H1 (cell line): ENCODE results near the gene RGS2. TPM values are rescaled to one million over a fixed set of nuclear protein-coding genes. Genes with fewer than 3 reads are reported as not detected.

Experiments
- CTCF ChIA-PET: fragments of 300-600 bp; sonication (Branson Sonifier 250); formaldehyde crosslinking; loops from one replicate; lab custom pipeline; 2021; ENCODE audit not compliant: partially characterized antibody; lab: Charles Lee
- POLR2A ChIA-PET: fragments of 300-600 bp; sonication (Branson Sonifier 250); formaldehyde crosslinking; loops from one replicate; lab custom pipeline; 2021; ENCODE audit warnings: inconsistent platforms; ENCODE audit not compliant: partially characterized antibody; lab: Charles Lee
- DNase-seq, 2 experiments: peaks; one replicate each; pipeline versions ENCODE4 v3.0.0 to v3.0.0-alpha.2; 2010 to 2022; ENCODE audit warnings: low spot score in 2 of 2, low read depth in 1 of 2, mixed read lengths in 1 of 2
- FAIRE-seq: peaks from 2 replicates; lab custom pipeline; 2011; peaks lifted over from hg19 to GRCh38; lab: Jason Lieb, UNC
- H2AFZ ChIP-seq: 2 replicates; pipeline ENCODE4 v1.8.1; 2012; ENCODE audit warnings: low read length, inconsistent platforms
- H2AK5ac ChIP-seq: 2 replicates; pipeline ENCODE4 v1.6.1; 2013; ENCODE audit warnings: low read depth, low read length
- H2BK120ac ChIP-seq: replicated peaks from 2 replicates; pipeline ENCODE3; 2013; ENCODE audit warnings: low read depth, low read length, inconsistent platforms
- H2BK12ac ChIP-seq: 2 replicates; pipeline ENCODE4 v1.6.1; 2013; ENCODE audit warnings: low read depth, low read length
- H2BK15ac ChIP-seq: 2 replicates; pipeline ENCODE4 v1.6.1; 2013; ENCODE audit warnings: low read length
- H2BK20ac ChIP-seq: 2 replicates; pipeline ENCODE4 v1.6.1; 2013; ENCODE audit warnings: low read length
- H2BK5ac ChIP-seq: 2 replicates; pipeline ENCODE4 v1.6.1; 2013; ENCODE audit warnings: low read depth, low read length
- H3K14ac ChIP-seq: 2 replicates; pipeline ENCODE4 v1.6.1; 2013; ENCODE audit warnings: inconsistent platforms; ENCODE audit not compliant: insufficient read length
- H3K18ac ChIP-seq: 2 replicates; pipeline ENCODE4 v1.6.1; 2013; ENCODE audit warnings: low read length; ENCODE audit errors: extremely low read depth
- H3K23ac ChIP-seq: 2 replicates; pipeline ENCODE4 v1.6.1; 2013; ENCODE audit warnings: inconsistent platforms; ENCODE audit not compliant: insufficient read length
- H3K23me2 ChIP-seq: 2 replicates; pipeline ENCODE4 v1.6.1; 2013; ENCODE audit warnings: low read depth, low read length
- H3K27ac ChIP-seq: 2 replicates; pipeline ENCODE4 v1.6.1; 2011; ENCODE audit warnings: low read depth, low read length, inconsistent platforms
- H3K27me3 ChIP-seq, 4 experiments: replicated peaks in 1 of 4; 1 replicate in 1 of 4; 2 replicates in 3 of 4; pipeline versions ENCODE4 v1.6.1 to v1.8.1; 2011 to 2013; ENCODE audit warnings: low read length in 3 of 4, mild to moderate bottlenecking in 3 of 4, inconsistent platforms in 2 of 4, mixed read lengths in 2 of 4, moderate library complexity in 1 of 4; ENCODE audit not compliant: control insufficient read depth in 3 of 4, insufficient read depth in 3 of 4; ENCODE audit errors: extremely low read depth in 1 of 4
- H3K36me3 ChIP-seq, 4 experiments: 2 replicates each; pipeline versions ENCODE4 v1.6.1 to v1.8.1; 2011 to 2013; ENCODE audit warnings: mild to moderate bottlenecking in 4 of 4, low read length in 3 of 4, moderate library complexity in 2 of 4, control low read depth in 1 of 4, inconsistent platforms in 1 of 4; ENCODE audit not compliant: insufficient read depth in 4 of 4, control insufficient read depth in 2 of 4
- H3K4ac ChIP-seq: replicated peaks from 2 replicates; pipeline ENCODE3; 2013; ENCODE audit warnings: low read length, low read depth, mixed read lengths, inconsistent platforms; ENCODE audit not compliant: insufficient read length
- H3K4me1 ChIP-seq, 4 experiments: replicated peaks in 1 of 4; 1 replicate in 1 of 4; 2 replicates in 3 of 4; pipeline versions ENCODE4 v1.6.1 to v1.8.1; 2011 to 2013; ENCODE audit warnings: low read length in 3 of 4, inconsistent platforms in 2 of 4, mixed read lengths in 1 of 4; ENCODE audit not compliant: insufficient read depth in 4 of 4, control insufficient read depth in 3 of 4
- H3K4me2 ChIP-seq, 2 experiments: 2 replicates each; pipeline versions ENCODE4 v1.6.1 to v1.8.1; 2011 to 2013; ENCODE audit warnings: low read depth in 2 of 2, low read length in 2 of 2, control low read depth in 1 of 2, inconsistent platforms in 1 of 2, mild to moderate bottlenecking in 1 of 2; ENCODE audit not compliant: insufficient read depth in 1 of 2
- H3K4me3 ChIP-seq, 4 experiments: fragments of 200-600, 300-600 bp in 1 of 4; sonication (generic), shearing (Covaris generic), sonication (Bioruptor Twin) in 1 of 4; 2 replicates each; pipeline versions ENCODE4 v1.5.1 to v1.8.1; 2011 to 2016; ENCODE audit warnings: low read length in 4 of 4, low read depth in 3 of 4, control low read depth in 2 of 4, inconsistent platforms in 2 of 4, mild to moderate bottlenecking in 2 of 4, mixed read lengths in 1 of 4, moderate library complexity in 1 of 4; ENCODE audit not compliant: insufficient read depth in 2 of 4; ENCODE audit errors: extremely low read depth in 1 of 4
- H3K56ac ChIP-seq: replicated peaks from 2 replicates; pipeline ENCODE3; 2013; ENCODE audit warnings: low read depth, mild to moderate bottlenecking, mixed read lengths, low read length, inconsistent platforms; ENCODE audit not compliant: insufficient read length
- H3K79me1 ChIP-seq: 2 replicates; pipeline ENCODE4 v1.6.1; 2013; ENCODE audit warnings: low read depth, low read length, control low read depth
- H3K79me2 ChIP-seq, 2 experiments: 2 replicates each; pipeline versions ENCODE4 v1.6.1 to v1.8.1; 2012 to 2013; ENCODE audit warnings: low read length in 2 of 2, mild to moderate bottlenecking in 2 of 2, inconsistent platforms in 1 of 2; ENCODE audit not compliant: insufficient read depth in 2 of 2, control insufficient read depth in 1 of 2
- H3K9ac ChIP-seq, 4 experiments: replicated peaks in 1 of 4; 1 replicate in 1 of 4; 2 replicates in 3 of 4; pipeline versions ENCODE4 v1.6.1 to v1.8.1; 2011 to 2013; ENCODE audit warnings: low read depth in 3 of 4, low read length in 3 of 4, control low read depth in 2 of 4, mild to moderate bottlenecking in 2 of 4, moderate library complexity in 2 of 4, inconsistent platforms in 1 of 4; ENCODE audit errors: extremely low read depth in 1 of 4
- H3K9me3 ChIP-seq, 2 experiments: 2 replicates each; pipeline versions ENCODE4 v1.6.1 to v1.8.1; 2012 to 2013; ENCODE audit warnings: mild to moderate bottlenecking in 2 of 2, moderate library complexity in 2 of 2, control low read depth in 1 of 2, inconsistent platforms in 1 of 2, low read depth in 1 of 2, low read length in 1 of 2, mixed read lengths in 1 of 2; ENCODE audit not compliant: insufficient read depth in 2 of 2
- H4K20me1 ChIP-seq, 2 experiments: replicated peaks in 1 of 2; 2 replicates each; pipeline versions ENCODE3 to v1.8.1; 2011 to 2013; ENCODE audit warnings: inconsistent platforms in 2 of 2, low read length in 2 of 2, mild to moderate bottlenecking in 1 of 2; ENCODE audit not compliant: insufficient read depth in 2 of 2, control insufficient read depth in 1 of 2
- H4K5ac ChIP-seq: 2 replicates; pipeline ENCODE4 v1.6.1; 2013; ENCODE audit warnings: low read length, low read depth, mixed read lengths, inconsistent platforms; ENCODE audit not compliant: insufficient read length
- H4K8ac ChIP-seq: 2 replicates; pipeline ENCODE4 v1.8.0; 2013; ENCODE audit warnings: mild to moderate bottlenecking, moderate library complexity, low read length, inconsistent platforms; ENCODE audit not compliant: insufficient read depth; ENCODE audit errors: extremely low read depth
- H4K91ac ChIP-seq: replicated peaks from 2 replicates; pipeline ENCODE3; 2013; ENCODE audit warnings: low read length, mixed read lengths, inconsistent platforms; ENCODE audit not compliant: insufficient read length
- CHD1 ChIP-seq: IDR thresholded peaks from 2 replicates; pipeline ENCODE4 v1.6.1; 2012; ENCODE audit warnings: low read depth, low read length, improper control_type of control experiment
- FOSL1 ChIP-seq: IDR thresholded peaks from 2 replicates; pipeline ENCODE4 v1.6.1; 2011; ENCODE audit warnings: mild to moderate bottlenecking, low read depth, low read length, moderate library complexity; ENCODE audit not compliant: insufficient read depth
- RNF2 ChIP-seq: fragments of 200-900, 300-1000 bp; sonication (generic); IDR thresholded peaks from 2 replicates; pipeline ENCODE4 v1.7.1; 2016; ENCODE audit warnings: borderline replicate concordance, low read depth, mild to moderate bottlenecking, antibody characterized with exemption, low read length; ENCODE audit not compliant: poor library complexity, severe bottlenecking; ENCODE audit errors: missing control alignments
- TAF7 ChIP-seq: optimal IDR thresholded peaks from 2 replicates; pipeline ENCODE3; 2011; ENCODE audit warnings: low read depth, mild to moderate bottlenecking, inconsistent platforms, low read length, moderate library complexity, borderline replicate concordance
- polyA plus RNA-seq, 7 experiments: library from polyadenylated mRNA; depleted of rRNA in 3 of 7; stranded (reverse) in 5 of 7; unstranded in 2 of 7; fragments of >200 nt in 5 of 7; fragments of 200-250 nt in 2 of 7; gene quantifications; 1 replicate in 5 of 7; 2 replicates in 1 of 7; 4 replicates in 1 of 7; pipeline versions ENCODE4 v1.2.1 to v1.2.3, GENCODE V29; 2011 to 2013; ENCODE audit warnings: missing spikeins in 2 of 7, mixed read lengths in 2 of 7
- total RNA-seq: library from RNA; stranded (reverse); fragmentation: NEBNext Ultra II Directional; extraction: Animal tissue kit (Norgen Biotek cat#: 25700); gene quantifications from 2 replicates; pipeline ENCODE4 v1.2.1, GENCODE V29; 2021

Gene RGS2
- total and polyA plus RNA-seq, 2 of the 8 experiments (the other 6 are each of a cell fraction or from before 2014, with no cell fraction given) = 9.1 to 17.0 TPM

DNA sequence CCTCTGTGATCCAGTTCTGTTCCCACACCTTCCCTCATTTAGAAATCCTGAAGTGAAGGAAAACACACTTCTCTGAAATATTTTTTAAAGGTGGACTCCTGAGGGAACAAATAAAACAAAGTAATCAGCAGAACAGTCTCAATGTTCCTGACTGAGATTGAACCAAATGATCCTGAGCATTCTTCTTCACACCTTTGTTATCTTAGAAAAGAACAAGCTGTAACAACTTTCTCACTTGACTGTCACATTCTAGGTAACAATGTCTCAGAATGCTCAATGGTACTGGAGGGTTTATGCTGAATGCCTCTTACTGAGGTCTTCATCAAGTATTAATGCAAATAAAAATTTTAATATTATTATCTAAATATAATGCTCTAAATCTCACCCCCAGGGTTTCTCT lies 40.4 kb upstream of the RGS2 start:
- no peak overlapping the region for H3K4me2 ChIP-seq
- H2AK5ac ChIP-seq = no peak overlapping the region
- no peak overlapping the region for H3K23ac ChIP-seq
- H3K9ac ChIP-seq = no peak overlapping the region
- H3K36me3 ChIP-seq = no peaks in the 10 kb centered on the region
- H3K9me3 ChIP-seq = no peaks in the 10 kb centered on the region
- H3K27me3 ChIP-seq = no peaks in the 10 kb centered on the region
- H2BK15ac ChIP-seq = no peak overlapping the region
- H3K4ac ChIP-seq = no peak overlapping the region
- H2BK12ac ChIP-seq = no peak overlapping the region
- no peak overlapping the region for H2BK20ac ChIP-seq
- H3K79me2 ChIP-seq = no peaks in the 10 kb centered on the region
- no peak overlapping the region for H4K8ac ChIP-seq
- no peak overlapping the region for H4K91ac ChIP-seq
- H3K18ac ChIP-seq = no peak overlapping the region
- H3K4me3 ChIP-seq = no peak overlapping the region
- H3K23me2 ChIP-seq = peaks cover 1% of the 10 kb centered on the region; the same call in 1 of the 2 replicates
- DNase-seq (no peak), FAIRE-seq (no peak)
- ChIA-PET CTCF (no interaction called here), POLR2A (no interaction called here)
- H3K56ac ChIP-seq = no peak overlapping the region
- H3K4me1 ChIP-seq = no peaks in the 10 kb centered on the region
- no peak overlapping the region for H4K5ac ChIP-seq
- TF ChIP-seq RNF2 (no peak), TAF7 (no peak), FOSL1 (no peak), CHD1 (no peak)
- H3K79me1 ChIP-seq = no peaks in the 10 kb centered on the region
- no peak overlapping the region for H2AFZ ChIP-seq
- H4K20me1 ChIP-seq = no peaks in the 10 kb centered on the region
- no peak overlapping the region for H2BK5ac ChIP-seq
- H3K27ac ChIP-seq = no peak overlapping the region
- H2BK120ac ChIP-seq = no peak overlapping the region
- H3K14ac ChIP-seq = no peak overlapping the region
